Measurements from ENCODE around the gene HLA-DRB5.
"Not testable (repeated sequence)": the region's sequence is repeated elsewhere in the genome, so short reads cannot be mapped to it uniquely, and the experiment has no call there.

Gene HLA-DRB5

GRCh38 chr6:32529697-32530430 lies at the start of gene HLA-DRB5:
Gene HLA-DRB5, minus strand, starts transcription at chr6:32530287. Its CDS starts 63 bp downstream, at chr6:32530224.
- DNase-seq (ENCODE audit: low read depth in 2 of 2) = no peak

GRCh38 chr6:32578962-32579361 lies 48.9 kb upstream of the HLA-DRB5 start:
- DNase-seq (ENCODE audit: low read depth in 2 of 2) = no peak

DNA sequence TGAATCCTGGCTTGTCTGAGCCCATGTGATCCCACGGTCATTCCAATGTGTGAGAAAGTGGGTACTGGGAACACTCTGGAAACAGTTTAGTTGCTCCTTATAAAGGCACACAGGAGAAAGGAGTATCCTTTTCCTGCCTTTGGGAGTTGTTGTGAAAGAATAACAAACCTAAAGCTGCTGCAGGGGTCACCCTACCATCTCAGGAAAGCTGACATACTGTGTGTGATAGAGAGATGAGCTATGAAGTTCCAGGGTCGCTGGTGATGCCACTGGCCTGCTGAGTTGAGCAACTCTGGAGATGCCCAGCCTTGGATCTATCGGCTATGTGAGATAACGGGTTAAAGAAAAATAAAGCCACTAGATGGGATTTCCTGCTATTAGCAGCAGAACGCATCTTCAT lies 47.4 kb upstream of the HLA-DRB5 start:
- not testable (repeated sequence) for DNase-seq (ENCODE audit: low read depth in 2 of 2)

DNA sequence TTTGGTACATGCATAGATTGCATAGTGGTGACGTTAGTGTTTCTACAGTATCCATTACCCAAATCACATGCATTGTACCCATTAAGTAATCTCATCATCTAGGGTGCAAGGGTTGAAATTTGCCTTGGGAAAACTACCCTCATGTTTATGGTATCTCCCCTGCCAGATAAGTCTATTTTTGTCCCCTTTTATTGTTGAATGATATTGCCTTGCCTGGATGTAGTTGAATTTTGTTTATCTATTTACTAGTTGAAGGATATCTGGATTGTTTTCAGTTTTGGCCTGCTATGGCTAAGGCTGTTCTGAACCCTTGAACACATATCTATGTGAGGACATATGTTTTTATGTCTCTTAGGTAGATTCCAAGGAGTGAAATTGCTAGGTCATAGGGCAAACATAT lies 46.2 kb upstream of the HLA-DRB5 start:
- DNase-seq (ENCODE audit: low read depth in 2 of 2) = no peak

DNA sequence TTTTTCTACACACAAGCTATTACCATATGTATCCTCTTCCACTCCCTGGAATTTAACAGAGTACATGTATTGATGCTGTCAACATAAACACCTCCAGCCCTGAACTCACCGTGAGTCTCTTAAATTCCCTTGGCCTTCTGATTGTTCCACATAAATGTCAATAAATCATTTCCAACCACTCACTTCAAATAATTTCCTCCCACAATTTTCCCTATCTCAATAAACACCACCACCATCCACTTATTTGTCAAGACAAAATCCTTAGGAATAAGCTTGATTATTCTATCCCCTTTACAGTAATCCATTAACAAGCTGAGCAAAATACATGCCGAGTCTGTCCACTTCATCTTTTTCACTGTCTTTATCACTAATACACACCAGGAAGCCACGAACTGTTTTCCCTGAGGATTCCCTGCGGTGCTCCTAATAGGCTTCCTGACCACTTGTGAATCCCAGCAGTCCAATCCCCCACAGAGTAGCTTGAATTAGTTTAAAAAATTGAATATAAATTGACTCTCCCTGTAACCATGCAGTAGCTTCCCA lies 40.3 kb upstream of the HLA-DRB5 start:
- no peak for DNase-seq (ENCODE audit: low read depth in 2 of 2)

DNA sequence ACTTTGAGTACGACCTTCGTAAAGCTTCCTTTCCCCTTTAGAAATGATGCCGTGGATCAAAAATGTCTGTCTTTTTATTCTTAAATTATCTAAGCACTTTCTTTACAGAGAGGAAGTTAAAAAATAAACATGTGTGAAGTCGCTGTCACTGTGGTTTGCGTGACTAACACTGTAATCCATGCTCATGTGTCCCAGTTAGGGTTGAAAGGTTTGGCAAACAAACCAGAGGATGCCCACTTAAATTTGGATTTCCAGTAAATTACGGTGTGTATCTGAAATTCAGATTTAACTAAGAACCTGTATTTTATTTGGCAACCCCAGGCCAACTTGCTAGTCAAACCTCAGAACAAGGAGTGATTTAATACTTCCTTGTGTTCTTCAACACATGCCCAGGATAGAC lies 38.5 kb upstream of the HLA-DRB5 start:
- no peak for DNase-seq (ENCODE audit: low read depth in 2 of 2)

DNA sequence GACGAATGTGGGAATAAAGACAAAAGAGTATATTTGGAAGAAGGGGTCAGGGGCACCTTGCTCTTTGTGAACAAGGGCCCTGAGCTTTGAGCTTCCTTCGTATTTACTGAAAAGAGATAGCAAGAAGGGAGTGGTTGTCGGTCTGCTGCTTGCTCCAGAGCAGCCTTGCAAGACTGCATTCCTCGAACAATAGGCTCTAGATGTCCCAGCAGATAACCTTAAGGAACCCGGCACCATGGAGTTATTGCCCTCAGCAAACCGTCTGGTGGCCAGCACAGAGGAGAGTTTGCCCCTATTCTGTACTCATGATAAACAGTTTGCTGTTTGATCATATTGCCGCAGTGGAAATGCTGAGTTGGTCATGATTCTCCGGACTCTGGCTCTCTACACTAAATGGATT lies 36.9 kb upstream of the HLA-DRB5 start:
- no peak for DNase-seq (ENCODE audit: low read depth in 2 of 2)

DNA sequence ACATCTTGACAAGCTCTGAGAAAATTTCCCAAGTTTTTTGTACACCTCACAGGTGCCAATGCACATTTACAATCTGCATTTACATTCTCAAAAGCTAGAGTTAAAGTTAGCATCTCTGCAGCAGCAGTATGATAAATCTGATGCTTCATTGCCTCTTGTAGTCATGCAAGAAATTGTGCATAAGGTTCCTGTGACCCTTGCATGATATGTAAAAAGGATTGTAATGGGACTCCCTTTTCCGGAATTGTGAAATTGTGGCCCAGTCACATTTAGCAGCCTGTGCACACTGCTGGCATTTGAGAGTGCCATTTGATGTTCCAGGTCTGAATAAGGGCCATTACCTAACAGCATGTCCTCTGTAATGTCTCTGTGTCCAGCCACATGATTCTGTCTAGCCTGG lies 35.4 kb upstream of the HLA-DRB5 start:
- no peak for DNase-seq (ENCODE audit: low read depth in 2 of 2)

GRCh38 chr6:32562940-32563339 lies 32.9 kb upstream of the HLA-DRB5 start:
- no peak for DNase-seq (ENCODE audit: low read depth in 2 of 2)

GRCh38 chr6:32559747-32560146 lies 29.7 kb upstream of the HLA-DRB5 start:
- DNase-seq (ENCODE audit: low read depth in 2 of 2) = no peak

DNA sequence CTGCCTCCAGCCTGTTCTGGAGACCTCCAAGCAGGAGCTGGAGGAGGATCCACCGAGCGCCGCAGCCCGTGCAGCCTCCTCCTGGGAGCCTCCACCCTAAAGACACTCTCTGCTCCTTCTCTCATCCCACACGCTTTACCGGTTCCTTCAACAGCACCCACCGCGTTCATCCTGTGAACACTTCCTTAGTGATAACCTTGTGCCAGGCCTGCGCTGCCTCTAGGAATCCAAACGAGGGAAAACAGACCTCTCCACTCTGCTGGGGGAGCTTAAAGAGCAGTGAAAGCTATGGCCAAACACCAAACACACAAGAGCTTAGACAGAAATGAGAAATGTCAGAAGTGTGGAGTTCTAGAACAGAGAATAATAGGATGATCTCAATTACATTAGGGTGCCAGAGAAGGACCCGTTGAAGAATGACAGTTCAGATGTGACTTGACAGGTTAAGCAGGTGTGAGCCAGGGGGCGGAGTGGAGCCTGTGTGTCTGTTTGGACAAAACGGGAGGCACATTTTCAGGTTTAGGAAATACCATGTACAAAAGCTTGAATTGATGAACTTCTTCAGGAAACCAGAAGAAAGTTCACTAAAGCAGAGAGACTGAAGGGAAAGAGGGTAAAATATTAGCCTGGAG lies 28.5 kb upstream of the HLA-DRB5 start:
- no peak for DNase-seq (ENCODE audit: low read depth in 2 of 2)

GRCh38 chr6:32554116-32554965 lies 24.3 kb upstream of the HLA-DRB5 start:
- DNase-seq (ENCODE audit: low read depth in 2 of 2) = no peak

DNA sequence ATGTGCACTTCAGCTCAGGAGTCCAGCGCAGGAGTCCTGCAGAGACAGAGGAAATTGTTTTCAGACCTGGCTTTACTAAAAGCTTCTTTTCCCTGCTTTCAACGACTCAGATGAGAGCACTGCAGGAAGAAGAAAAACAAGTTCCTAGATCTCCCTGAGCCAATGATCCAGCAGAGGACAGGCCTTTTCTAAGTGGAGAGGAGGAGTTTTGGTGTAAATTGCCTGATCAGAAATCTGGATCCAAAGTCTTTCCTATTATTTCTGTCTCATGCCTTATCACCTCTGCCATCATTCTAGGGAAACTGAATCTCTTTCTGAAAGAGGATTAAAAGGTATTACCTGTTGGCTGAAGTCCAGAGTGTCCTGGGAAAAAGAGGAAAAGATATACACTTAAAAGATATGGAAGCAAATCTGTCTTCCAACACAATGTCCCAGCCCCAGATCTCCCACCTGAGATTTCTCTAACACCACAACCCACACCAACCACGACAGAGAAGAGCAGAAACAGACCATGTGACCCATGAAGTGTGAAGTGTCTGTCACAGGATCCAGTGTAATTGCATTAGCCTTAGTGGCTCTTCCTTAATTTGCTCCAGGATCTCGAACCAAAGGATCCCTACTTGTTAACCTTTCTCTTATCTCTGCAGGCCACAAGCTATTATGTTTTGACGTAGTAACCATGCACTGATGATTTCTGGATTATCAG lies 23.1 kb upstream of the HLA-DRB5 start:
- DNase-seq (ENCODE audit: low read depth in 2 of 2) = no peak

DNA sequence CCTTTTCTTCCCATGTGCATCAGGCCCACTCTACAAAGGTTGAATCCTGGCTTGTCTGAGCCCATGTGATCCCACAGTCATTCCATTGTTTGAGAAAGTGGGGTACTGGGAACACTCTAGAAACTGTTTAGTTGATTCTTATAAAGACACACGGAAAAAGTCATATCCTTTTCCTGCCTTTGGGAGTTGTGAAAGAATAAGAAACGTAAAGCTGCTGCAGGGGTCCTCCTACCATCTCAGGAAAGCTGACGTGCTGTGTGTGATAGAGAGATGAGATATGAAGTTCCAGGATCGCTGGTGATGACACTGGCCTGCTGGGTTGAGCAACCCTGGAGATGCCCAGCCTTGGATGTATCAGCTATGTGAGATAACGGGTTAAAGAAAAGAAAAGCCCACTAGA lies 21.3 kb upstream of the HLA-DRB5 start:
- no peak for DNase-seq (ENCODE audit: low read depth in 2 of 2)

GRCh38 chr6:32539839-32540238 lies 9.8 kb upstream of the HLA-DRB5 start:
- no peak for DNase-seq (ENCODE audit: low read depth in 2 of 2)

DNA sequence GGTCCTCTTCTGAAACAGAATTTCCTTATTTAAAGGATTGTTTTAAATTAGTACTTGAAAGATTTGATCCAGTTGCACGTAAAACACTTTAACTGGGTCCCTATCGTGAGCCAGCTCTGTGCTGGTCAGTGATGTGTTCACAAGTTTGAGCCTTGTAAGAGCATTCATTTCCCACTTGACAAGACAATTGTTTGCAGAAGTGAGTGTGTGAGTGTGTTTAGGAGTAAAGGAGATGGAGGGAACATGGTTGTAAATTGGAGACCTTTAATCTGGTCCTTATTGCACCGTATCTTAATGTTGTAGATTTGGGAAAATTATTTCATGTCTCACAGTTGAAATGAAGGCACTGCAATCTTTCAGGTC lies 325 bp upstream of the HLA-DRB5 start:
- not testable (repeated sequence) for DNase-seq (ENCODE audit: low read depth in 2 of 2)

DNA sequence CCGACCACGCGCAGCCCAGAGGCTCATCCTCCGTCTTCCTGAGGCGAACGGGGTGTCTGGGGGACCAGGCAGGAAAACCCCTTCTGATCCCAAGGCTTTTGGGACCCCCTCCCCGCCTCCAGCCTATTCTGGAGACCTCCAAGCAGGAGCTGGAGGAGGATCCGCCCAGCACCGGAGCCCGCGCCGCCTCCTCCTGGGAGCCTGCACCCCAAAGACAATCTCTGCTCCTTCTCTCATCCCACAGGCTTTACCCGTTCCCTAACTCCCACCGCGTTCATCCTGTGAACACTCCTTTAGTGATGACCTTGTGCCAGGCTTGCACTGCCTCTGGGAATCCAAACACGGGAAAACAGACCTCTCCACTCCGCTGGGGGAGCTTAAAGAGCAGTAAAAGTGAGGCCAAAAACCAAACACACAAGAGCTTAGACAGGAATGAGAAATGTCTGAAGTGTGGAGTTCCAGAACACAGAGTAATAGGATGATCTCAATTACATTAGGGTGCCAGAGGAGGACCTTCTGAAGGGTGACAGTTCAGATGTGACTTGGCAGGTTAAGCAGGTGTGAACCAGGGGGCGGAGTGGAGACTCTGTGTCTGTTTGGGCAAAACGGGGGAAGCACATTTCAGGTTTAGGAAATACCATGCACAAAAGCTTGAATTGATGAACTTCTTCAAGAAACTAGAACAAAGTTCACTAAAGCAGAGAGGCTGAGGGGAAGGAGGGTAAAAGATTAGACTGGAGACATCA lies 7.6 kb downstream of the HLA-DRB5 start:
- DNase-seq (ENCODE audit: low read depth in 2 of 2) = no peak

DNA sequence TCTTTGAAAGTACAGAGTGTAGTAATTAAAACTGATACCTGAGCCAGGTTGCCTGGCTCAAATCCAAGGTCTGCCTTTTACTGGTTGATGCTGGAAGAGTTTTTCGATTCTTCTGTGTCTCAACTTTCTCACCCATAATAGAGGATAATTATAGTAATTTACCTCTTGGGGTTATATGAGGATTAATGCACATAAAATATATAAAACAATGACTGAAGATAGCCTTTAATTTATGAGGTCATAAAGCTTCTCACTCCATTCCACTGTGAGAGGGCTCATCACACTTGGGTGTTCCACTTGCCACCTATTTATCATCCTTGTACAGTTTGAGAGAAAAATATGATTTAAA lies 10.2 kb downstream of the HLA-DRB5 start:
- DNase-seq (ENCODE audit: low read depth in 2 of 2) = no peak

DNA sequence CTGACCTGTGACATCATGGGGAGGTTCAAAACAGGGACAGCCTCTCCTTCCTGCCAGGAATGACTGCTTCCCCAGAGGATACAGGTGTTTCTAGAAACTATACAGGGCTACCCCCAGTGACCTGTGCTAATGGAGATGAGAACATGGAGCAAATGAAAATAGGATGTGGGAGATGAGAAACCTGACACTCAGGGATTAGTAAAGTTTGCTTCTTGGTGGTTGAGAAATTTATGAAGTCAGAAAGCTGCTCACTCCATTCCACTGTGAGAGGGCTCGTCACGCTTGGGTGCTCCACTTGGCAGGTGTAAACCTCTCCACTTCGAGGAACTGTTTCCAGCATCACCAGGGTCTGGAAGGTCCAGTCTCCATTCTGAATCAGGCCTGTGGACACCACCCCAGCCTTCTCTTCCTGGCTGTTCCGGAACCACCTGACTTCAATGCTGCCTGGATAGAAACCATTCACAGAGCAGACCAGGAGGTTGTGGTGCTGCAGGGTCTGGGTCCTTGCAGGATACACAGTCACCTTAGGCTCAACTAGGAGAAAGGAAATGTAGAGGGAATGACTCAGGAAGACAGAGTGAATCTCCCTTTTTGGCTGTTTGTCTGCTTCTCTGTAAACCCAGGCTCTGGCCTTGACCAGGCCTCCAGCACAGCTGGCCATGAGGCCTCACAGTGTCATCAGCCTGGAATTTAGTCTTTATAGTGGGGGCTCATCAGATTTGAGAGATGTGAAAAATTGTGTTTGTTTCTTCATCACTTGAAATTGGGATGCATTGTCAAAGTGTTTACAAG lies 10.8 kb downstream of the HLA-DRB5 start:
- no peak for DNase-seq (ENCODE audit: low read depth in 2 of 2)

DNA sequence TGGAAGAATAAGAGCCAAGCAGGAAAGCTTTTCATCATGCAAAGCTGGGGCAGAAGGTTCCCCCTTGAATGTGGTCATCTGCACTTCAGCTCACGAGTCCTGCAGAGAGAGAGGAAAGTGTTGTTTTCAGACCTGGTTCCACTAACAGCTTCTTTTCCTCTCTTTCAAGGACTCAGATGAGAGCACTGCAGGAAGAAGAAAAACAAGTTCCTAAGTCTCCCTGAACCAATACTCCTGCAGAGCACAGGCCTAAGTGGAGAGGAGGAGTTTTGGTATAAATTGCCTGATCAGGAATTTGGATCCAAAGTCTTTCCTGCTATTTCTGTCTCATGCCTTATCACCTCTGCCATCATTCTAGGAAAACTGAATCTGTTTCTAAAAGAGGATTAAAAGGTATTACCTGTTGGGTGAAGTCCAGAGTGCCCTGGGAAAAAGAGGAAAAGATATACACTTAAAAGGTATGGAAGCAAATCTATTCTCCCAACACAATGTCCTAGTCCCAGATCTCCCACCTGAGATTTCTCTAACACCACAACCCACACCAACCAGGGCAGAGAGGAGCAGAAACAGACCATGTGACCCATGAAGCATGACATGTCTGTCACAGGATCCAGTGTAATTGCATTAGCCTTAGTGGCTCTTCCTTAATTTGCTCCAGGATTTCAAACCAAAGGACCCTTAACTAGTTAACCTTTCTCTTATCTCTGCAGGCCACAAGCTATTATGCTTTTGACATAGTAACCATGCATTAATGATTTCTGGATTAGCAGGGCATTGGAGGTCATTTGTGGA lies 12.2 kb downstream of the HLA-DRB5 start:
- DNase-seq (ENCODE audit: low read depth in 2 of 2) = no peak

All from stimulated activated CD8-positive, alpha-beta memory T cell treated with anti-CD3 and anti-CD28 coated beads, Interleukin-15, amount 100 ng/mL, for 48 hours (primary cell).